Stimulated activated CD4-positive, alpha-beta T cell treated with anti-CD3 and anti-CD28 coated beads, Interleukin-12 subunit alpha, Interleukin-12 subunit beta, amount 100 ng/mL, for 4 hours (primary cell): ENCODE data around the gene LRRIQ1.

Experiments
- DNase-seq: peaks from one replicate; pipeline ENCODE4 v3.0.0-alpha.2; 2020

Gene LRRIQ1

DNA sequence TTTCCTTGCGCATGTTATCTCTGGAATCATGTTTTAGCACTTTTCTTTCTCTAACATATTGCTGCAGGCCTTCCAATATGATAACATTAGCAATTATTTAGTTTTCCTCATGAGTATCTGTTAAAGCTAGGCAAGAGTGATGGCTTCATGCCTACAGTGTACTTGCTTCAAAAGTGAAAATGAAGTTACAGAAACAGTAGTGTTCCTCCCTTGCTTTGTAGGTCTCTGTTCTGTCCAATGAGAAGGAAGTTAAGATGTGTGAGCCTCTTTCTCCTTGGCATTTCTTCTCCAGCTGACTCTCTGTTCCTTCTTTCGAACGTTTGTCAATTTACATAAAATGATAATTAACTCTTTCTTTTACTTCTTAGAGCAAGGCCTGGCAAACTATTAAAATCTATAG is 22.2 kb downstream of the LRRIQ1 start:
- no peak for DNase-seq

DNA sequence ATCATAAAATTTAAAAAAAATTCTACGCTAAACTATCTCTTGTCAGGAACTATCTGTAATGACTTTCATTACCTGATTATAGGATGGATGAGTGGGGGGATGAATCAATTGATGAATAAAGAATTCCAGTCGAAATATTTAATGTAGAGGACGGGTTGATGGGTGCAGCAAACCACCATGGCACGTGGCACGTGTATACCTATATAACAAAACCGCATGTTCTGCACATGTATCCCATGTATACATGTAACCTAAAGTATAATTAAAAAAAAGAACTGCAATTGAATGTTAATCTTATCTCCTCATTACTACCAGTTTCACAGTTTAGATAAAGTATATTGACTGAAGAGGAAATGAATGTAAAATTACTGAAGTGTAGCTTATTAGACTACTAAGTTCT is 23.4 kb downstream of the LRRIQ1 start:
- DNase-seq = no peak

DNA sequence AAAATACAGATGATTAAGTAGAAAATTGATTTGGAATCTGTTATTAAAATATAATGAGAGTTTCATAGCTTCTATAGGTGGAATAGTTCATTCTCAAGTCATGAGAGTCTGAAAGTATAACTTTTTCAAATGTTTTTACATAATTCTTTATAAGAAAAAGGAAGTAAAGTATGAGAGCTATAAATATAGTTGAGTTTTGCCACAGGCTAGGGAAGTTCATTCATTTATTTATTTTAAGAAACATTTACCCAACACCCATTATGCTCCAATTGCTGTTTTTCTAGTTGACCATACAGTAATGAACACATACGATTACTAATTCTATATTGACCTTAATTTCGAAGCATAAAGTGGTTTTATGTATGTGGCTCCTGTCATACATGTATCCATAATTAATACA is 24.8 kb downstream of the LRRIQ1 start:
- DNase-seq = no peak

DNA sequence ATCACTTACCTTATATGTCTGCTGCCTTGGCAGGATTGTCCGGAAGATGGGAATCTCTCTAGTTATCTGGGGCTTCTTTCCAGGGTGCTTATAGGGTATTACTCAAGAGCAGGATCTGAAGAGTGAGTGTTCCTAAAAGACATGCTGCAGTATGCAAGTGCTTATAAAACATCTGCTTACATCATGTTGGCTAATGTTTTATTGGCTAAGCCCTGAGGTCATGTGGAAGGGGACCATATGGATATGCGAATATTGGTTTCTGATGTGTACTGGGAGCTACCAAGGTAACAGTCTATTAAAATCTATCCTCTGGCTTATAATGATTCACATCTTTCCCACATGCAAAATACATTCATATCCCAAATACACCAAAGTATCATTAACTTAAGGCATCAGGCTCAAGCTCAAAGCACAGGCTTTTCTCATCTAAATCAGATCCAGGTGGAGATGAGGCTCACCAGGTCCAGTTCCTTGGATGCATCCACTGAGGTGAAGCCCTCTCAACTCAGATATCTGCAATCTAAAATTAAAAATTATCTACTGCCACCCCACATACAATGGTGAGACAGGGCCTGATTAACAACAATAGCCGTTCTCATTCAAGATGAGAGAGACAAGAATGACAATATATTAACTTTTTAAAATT is 29.8 kb downstream of the LRRIQ1 start:
- no peak for DNase-seq

DNA sequence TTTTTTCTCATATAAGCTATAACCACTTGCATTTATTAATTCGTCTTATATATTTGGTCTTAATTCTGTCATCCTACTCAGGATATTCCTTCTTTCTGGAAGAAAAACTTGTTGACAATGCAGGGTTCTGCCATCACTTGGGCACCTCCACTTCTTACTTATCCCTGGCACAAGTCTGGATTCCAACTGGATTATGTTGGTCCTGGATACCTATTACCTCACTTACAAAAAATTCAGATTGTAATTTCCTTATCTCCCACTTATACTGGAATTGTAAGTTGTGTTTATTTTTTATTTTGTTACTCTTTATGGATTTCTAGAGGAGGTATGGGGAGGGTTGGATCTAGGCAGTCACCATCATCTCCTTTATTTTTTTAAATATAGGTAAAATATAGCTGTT is 36.7 kb downstream of the LRRIQ1 start:
- DNase-seq = no peak

GRCh38 chr12:85076688-85077430 is 40.7 kb downstream of the LRRIQ1 start:
- no peak for DNase-seq

- no peak for DNase-seq
These were observed 48.9 kb downstream of the LRRIQ1 start for GRCh38 chr12:85085066-85085465.

DNA sequence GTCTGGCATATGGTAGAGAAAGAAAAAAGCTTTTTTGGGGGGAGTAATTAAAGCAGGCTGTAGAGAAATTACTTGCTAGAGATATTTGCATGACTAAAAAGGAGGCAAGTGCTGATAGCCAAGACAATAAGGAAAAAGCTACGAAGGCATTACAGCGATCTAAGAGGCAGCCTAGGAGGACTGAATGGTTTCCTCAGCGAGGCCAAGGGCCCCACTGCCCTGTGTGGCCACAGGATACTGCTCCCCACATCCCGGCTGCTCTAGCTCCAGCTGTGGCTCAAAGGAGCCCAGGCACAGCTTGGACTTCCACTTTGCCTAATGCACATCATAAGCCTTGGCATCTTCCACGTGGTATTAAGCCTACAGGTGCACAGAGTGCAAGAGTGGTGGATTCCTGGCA is 53.6 kb downstream of the LRRIQ1 start:
- no peak for DNase-seq

DNA sequence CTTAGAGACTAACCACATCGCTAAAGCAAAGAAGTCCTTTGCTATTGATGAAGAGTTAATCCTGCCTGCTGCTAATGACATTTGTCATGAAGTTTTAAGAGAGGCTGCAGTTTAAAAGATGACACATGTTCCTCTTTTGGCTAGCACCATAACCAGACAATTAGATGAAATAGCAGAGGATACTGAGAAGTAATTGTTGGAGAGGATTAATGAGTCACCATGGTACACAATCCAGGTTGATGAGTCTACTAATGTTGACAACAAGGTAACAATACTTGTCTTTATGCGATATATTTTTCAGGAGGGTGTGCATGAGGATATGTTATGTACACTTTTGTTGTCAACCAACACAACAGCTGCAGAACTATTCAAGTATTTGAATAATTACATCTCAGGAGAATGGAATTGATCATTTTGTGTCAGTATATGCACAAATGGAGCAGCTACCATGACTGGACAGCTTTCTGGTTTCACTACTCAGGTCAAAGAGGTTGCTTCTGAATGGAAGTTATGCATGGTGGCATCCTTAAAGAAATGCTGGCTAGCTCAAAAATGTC is 56.7 kb downstream of the LRRIQ1 start:
- no peak for DNase-seq

DNA sequence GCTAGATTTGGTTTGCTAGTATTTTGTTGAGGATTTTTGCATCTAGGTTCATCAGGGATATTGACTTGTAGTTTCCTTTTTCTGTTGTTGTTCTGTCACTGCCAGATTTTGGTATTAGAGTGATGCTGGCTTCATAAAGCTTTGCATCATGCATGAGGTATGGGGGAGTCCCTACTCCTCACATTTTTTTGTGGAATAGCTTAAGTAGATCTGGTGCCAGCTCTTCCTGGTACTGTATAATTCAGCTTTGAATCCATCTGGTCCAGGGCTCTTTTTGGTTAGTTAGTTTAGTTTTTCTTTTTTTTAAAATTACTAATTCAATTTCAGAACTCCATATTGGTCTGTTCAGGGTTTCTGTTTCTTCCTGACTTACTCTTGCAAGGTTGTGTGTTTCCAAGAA is 59.4 kb downstream of the LRRIQ1 start:
- DNase-seq = no peak

- DNase-seq = no peak
These were observed 94.5 kb downstream of the LRRIQ1 start for GRCh38 chr12:85130646-85131045.

DNA sequence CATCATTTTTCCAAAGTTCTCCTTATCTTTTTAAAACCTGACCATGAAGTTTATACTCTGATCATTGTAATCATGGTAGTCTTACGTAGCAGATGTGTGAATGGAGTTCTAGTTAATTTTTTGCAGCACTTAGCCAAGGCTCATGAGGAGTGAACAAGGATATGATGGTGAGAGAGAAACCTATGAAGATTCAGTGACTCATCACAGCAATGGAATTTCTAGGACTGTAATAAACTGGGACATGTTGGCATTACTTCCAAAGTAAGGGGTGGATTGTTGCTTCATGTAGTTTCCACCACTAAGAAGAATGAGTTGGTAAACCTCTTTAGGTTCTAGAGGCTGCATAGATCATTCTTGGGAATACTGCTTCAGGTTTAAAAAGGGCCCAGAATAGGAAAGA is 102.7 kb downstream of the LRRIQ1 start:
- DNase-seq = no peak

DNA sequence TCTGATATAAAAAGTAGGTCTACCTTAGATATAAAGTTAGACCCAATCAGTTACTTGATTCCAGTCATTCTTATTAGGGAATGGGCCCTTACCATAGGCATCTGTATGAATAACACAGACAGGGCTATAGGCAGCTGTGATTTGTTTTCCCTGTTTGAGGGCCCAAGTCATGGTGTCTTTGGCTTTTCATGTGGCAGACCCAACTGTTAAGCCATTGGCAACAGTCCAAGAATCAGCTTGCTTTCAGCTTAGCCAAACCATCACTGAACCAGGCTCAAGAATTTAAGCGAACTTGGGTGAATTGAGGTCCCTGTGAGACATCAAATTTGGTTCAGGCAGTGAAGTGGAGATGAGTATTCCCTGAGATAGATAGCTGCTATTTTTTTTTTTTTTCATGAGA is 111.2 kb downstream of the LRRIQ1 start:
- DNase-seq = no peak

GRCh38 chr12:85152311-85152729 is 116.2 kb downstream of the LRRIQ1 start:
- DNase-seq = no peak

DNA sequence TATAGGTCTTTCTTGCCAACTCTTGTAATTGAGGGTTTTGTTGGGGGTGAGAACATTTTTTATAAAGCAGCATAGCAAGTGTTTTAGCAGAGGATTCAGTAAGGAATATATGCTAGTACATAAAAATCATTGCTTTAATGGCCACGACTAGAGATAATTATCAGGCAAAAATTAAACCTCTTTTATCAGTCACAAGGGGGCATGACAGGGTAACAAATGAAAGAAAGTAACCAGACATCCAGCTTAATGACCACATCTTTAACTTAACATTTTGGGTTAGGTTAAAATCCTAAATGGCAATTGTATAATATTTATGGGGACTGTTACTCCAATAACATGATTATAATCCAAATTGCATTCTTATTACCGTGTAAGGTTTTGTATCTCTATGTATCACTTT is 119.6 kb downstream of the LRRIQ1 start:
- DNase-seq = no peak

DNA sequence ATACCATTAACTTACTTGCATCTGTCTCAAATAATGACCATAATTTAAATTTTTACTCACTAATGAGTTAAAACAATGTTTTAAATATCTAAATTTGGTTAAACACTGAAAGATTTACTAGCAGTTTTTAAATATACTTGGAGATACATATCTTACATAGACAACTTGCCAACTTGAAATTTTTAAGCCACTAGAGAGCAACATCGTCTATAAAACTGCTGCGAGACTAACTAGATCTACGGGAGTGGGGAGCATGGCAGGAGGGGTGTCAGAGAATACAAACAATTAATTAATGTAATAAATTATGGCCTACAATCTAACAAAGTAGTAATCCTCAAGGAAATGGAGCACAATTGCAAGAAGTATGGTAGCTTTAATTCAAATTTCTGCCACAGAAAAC is 120.4 kb downstream of the LRRIQ1 start:
- no peak for DNase-seq

GRCh38 chr12:85157035-85157603 is 121.0 kb downstream of the LRRIQ1 start:
- no peak for DNase-seq

DNA sequence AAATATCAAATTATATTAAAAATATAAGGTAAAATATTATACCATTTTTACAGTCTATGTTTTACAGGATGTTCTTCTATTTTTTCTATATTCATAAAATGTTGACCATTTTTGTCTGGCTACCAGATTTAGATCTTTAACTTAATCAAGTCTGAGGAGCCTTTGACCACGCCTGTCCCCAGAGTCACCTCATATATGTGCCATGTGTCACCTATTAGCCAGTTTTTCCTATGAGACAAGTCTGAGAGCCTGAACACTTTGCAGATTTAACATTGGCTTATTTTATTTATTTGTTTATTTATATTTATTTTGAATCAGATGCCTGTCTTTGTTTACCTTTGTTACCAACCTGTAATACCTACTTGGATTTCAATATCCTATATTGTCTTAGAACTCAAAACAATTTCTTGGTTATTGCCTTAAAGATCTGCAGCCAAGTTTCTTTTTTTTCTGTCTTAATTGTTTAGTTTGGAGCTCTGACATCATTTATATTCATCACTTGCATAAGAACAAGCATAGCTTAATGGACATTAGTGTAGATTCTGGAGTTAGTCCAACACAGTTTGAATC is 127.7 kb downstream of the LRRIQ1 start:
- no peak for DNase-seq

- DNase-seq = no peak
These were observed 143.6 kb downstream of the LRRIQ1 start for GRCh38 chr12:85179680-85180270.

DNA sequence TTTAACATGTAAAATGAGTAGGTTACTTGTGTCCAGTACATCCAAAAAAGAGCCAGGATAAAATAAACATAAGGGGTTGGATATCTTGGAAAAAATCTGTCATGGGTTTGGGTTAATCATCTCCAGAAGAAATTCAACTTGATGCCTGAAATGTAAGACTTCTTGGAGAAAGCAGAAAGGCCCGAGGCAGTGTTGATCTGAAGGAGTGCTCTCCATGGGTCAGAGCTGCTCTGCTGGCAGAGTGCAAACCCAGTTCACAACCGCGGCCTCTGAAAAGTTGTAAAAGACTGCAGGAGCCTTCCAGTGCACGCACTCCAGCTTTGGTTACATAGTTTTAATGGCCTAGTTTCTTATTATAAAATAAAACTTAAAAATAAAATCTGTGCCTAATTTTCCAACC is 146.5 kb downstream of the LRRIQ1 start:
- DNase-seq = no peak

DNA sequence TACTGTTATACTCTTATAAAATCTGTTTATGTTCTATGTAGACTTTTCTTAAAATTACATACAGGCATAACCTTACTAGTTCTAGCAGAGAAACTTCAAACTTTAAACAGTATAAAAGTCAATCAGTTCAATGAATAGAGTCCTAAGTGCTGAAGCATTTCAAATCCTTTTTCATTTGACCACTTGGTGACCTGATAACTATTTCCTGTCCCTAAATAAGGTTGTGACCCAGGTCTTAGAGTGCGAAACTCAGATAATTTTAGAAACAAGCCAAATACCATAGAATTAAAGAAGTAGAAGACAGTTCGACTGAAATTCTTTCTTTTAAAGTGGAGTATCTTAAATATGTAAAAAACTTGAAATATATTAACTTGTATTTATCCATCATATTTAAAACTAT is 147.7 kb downstream of the LRRIQ1 start:
- DNase-seq = no peak

DNA sequence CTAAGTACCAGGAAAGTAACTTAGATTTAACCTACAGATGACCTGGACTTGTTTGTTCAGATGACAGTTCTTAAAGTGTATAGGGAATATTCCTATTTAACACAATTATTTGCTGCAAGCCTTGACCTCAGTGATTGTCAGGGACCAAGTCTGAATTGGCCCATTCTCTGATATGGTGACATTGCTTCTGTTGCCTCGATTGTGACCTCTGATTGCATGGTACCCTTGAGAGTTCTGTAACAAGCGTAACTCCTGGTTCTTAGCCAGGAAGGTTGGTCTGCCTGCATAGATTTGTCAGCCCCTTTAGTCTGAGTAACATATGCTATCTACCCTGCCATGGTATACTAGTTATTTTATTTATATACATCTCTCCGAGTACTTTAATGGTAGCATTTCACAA is 150.1 kb downstream of the LRRIQ1 start:
- DNase-seq = no peak

GRCh38 chr12:85188619-85189018 is 152.5 kb downstream of the LRRIQ1 start:
- DNase-seq = no peak
